Breast epithelium (tissue), 4 donors: ENCODE measurements around the gene RFNG. TPM values are rescaled to one million over a fixed set of nuclear protein-coding genes. Genes with fewer than 3 reads are reported as not detected.

Source experiments
- DNase-seq, 2 donors: peaks; one replicate each; pipeline ENCODE4 v3.0.0-alpha.2; 2019; ENCODE audit warnings: low spot score in 2 of 2
- H3K27ac ChIP-seq, 2 donors: fragments of 200-600 bp; sonication (generic) in 1 of 2; one replicate each; pipeline ENCODE4 v1.5.1; 2016 to 2019; ENCODE audit warnings: mild to moderate bottlenecking in 1 of 2
- H3K27me3 ChIP-seq, 2 donors: fragments of 200-600 bp; sonication (generic) in 1 of 2; one replicate each; pipeline versions ENCODE4 v1.5.1 to v1.6.0; 2017 to 2019; ENCODE audit warnings: control low read depth in 1 of 2, mild to moderate bottlenecking in 1 of 2
- H3K36me3 ChIP-seq: fragments of 200-600 bp; one replicate; pipeline ENCODE4 v1.5.1; 2019
- H3K4me1 ChIP-seq, 2 donors: fragments of 200-600 bp; sonication (generic); one replicate each; pipeline ENCODE4 v1.5.1; 2016 to 2019; ENCODE audit warnings: control low read depth in 1 of 2
- H3K4me3 ChIP-seq, 3 donors: fragments of 200-600 bp; sonication (generic); 1 replicate in 2 of 3; 2 replicates in 1 of 3; pipeline ENCODE4 v1.5.1; 2016 to 2019; ENCODE audit warnings: mild to moderate bottlenecking in 3 of 3, moderate library complexity in 2 of 3
- H3K9me3 ChIP-seq, 2 donors: fragments of 200-600 bp; sonication (generic) in 1 of 2; one replicate each; pipeline ENCODE4 v1.5.1; 2016 to 2019; ENCODE audit warnings: control low read depth in 1 of 2
- POLR2A ChIP-seq: fragments of 450-650 bp; IDR thresholded peaks from one replicate; pipeline ENCODE4 v1.6.1; 2016; ENCODE audit warnings: antibody characterized with exemption, mild to moderate bottlenecking, moderate library complexity
- POLR2AphosphoS5 ChIP-seq, 3 donors: sonication (generic); formaldehyde crosslinking; IDR thresholded peaks; one replicate each; pipeline ENCODE4 v1.6.1; 2017; ENCODE audit warnings: antibody characterized with exemption in 3 of 3
- intact Hi-C: fragments of 100-400 bp; cut with DNase I; formaldehyde crosslinking; loops from one replicate; pipeline ENCODE4 v1.15.1; 2023; ENCODE audit warnings: low total_unique reads
- total RNA-seq, 3 donors: library from RNA; depleted of rRNA; stranded (reverse); fragments of >200 nt; gene quantifications; one replicate each; pipeline ENCODE4 v1.1.0, GENCODE V29; 2016
- TF ChIP-seq, protein P1 (sequence below), 3 donors: fragments of 450-650 bp; IDR thresholded peaks; one replicate each; pipeline ENCODE4 v1.5.1; 2016 to 2017; ENCODE audit warnings: antibody characterized with exemption in 3 of 3, mild to moderate bottlenecking in 3 of 3, moderate library complexity in 3 of 3

Gene RFNG
- total RNA-seq, 3 donors from 2014 or later: 30.5 to 49.4 (median 31.8) TPM

DNA sequence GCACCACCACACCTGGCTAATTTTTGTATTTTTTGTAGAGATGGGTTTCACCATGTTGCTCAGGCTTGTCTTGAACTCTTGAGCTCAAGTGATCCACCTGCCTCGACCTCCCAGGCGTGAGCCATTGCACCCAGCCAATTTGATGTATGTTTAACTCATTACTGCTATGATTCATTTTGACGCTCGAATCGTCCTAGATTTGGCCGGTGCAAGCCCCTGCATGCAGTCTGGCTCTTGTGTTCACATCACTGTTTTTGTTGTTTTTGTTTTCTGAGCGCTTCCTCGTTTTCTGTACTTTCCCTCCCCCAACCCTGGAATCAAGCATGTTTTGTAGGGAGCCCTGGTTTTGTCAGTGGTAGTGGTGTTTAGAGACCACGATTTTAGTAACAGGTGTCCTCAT is 21.8 kb upstream of the RFNG start:
- no peaks in the 10 kb centered on the region for H3K9me3 ChIP-seq
- intact Hi-C loops: no loop called here
- TF ChIP-seq, protein P1, sequence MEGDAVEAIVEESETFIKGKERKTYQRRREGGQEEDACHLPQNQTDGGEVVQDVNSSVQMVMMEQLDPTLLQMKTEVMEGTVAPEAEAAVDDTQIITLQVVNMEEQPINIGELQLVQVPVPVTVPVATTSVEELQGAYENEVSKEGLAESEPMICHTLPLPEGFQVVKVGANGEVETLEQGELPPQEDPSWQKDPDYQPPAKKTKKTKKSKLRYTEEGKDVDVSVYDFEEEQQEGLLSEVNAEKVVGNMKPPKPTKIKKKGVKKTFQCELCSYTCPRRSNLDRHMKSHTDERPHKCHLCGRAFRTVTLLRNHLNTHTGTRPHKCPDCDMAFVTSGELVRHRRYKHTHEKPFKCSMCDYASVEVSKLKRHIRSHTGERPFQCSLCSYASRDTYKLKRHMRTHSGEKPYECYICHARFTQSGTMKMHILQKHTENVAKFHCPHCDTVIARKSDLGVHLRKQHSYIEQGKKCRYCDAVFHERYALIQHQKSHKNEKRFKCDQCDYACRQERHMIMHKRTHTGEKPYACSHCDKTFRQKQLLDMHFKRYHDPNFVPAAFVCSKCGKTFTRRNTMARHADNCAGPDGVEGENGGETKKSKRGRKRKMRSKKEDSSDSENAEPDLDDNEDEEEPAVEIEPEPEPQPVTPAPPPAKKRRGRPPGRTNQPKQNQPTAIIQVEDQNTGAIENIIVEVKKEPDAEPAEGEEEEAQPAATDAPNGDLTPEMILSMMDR (IDR thresholded peaks at IDR 0.05): no peak
- TF ChIP-seq POLR2AphosphoS5 (IDR thresholded peaks at IDR 0.05) (no peak), POLR2A (no peak)
- H3K4me1 ChIP-seq: no peaks in the 10 kb centered on the region
- H3K27ac ChIP-seq: no peak overlapping the region
- no peak overlapping the region for H3K4me3 ChIP-seq
- H3K36me3 ChIP-seq: no peaks in the 10 kb centered on the region
- H3K27me3 ChIP-seq: no peaks in the 10 kb centered on the region
- no peak for DNase-seq

DNA sequence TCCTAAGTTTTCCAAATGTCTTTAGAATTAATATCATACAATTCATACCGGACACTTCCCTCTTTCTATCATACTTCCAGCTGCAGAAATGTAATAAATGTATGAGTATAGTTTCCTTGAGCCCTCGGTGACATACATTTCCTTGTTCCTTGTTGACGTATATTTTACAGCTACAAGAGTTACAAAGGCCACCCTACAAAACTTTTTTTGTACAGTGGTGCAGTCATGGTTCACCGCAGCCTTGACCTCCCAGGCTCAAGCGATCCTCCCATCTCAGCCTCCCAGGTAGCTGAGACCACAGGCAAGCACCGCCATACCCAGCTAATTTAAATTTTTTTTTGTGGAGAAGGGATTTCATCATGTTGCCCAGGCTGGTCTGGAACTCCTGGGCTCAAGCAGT is 21.2 kb upstream of the RFNG start:
- no peak for DNase-seq
- intact Hi-C loops: no loop called here
- TF ChIP-seq, protein P1 (IDR thresholded peaks at IDR 0.05): no peak
- TF ChIP-seq POLR2AphosphoS5 (IDR thresholded peaks at IDR 0.05) (no peak), POLR2A (no peak)

DNA sequence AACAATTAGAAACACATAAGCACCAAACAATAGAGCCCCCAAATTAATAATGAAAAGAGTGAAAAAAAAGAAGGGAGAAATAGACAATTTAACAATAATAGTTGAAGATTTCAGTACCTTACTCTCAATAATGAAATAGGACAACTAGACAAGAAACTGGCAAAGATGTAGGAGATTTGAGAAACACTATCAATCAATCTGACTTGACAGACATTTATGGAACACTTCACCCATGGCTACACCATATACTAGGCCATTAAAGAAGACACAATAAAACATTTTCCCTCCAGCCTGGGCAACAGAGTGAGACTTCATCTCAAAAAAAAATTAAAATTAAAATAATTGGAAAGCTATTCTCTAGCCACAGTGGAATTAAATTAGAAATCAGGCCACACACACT is 19.0 kb upstream of the RFNG start:
- no peaks in the 10 kb centered on the region for H3K27me3 ChIP-seq
- no peaks in the 10 kb centered on the region for H3K36me3 ChIP-seq
- H3K4me3 ChIP-seq: no peak overlapping the region
- intact Hi-C loops: no loop called here
- H3K27ac ChIP-seq: no peak overlapping the region
- no peak for DNase-seq
- H3K4me1 ChIP-seq: no peaks in the 10 kb centered on the region
- TF ChIP-seq, protein P1 (IDR thresholded peaks at IDR 0.05): no peak
- TF ChIP-seq POLR2AphosphoS5 (IDR thresholded peaks at IDR 0.05) (no peak), POLR2A (no peak)
- no peaks in the 10 kb centered on the region for H3K9me3 ChIP-seq

More for the DNA sequence above, 21.2 kb upstream of the RFNG start:
- Histone ChIP-seq H3K36me3 (no peaks in the 10 kb centered on the region), H3K4me1 (no peaks in the 10 kb centered on the region), H3K27me3 (no peaks in the 10 kb centered on the region), H3K4me3 (no peak overlapping the region), H3K27ac (no peak overlapping the region), H3K9me3 (no peaks in the 10 kb centered on the region)

DNA sequence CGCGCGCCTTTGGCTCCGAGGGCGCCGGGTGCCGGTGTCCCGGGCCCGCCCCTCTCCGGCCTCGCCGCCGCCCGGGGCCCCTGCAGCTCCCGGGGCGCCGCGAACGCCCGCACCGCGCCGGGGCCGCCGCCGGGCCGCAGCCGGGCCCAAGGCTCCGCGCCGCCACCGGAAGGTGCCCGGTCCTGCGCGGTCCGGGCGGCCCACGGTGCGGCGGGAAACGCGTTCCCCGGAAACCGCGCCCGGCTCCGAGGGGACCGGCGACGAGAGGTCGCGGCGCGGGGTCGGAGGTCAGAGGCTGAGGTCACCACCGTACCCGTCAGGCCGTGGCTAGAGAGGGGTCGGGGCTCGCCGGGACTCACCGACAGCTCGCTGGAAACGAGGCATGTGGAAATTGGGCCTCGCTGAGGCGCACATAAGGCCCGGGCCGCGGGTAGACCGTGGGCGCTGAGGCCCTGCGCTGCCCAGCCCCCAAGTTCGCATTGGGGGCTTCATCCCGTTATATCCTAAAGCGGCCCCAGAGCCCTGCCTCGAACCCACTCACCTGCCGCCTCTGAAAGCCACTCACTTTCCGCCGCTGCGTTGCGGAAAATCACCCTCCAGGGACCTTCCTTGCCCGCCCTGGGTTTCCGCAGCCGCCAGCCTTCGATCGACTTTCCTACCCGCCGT is 14.2 kb upstream of the RFNG start, which contains the start of gene DUS1L:
TSS of gene DUS1L (minus strand) at position 167 of the 666 bp plus-strand sequence. CDS start 745 bp downstream, outside the sequence.
- H3K27ac ChIP-seq: peak within 1 kb of the TSS; percentile 87 to 97
- peak within 1 kb of the TSS; percentile 87 to 96 (median 90) for H3K4me3 ChIP-seq
- intact Hi-C loops: no loop called here
- H3K9me3 ChIP-seq: no peaks in the 10 kb centered on the region
- peak in 1 of 2 donors; percentile 67 for DNase-seq
- H3K4me1 ChIP-seq: peaks cover 0 to 11% of the 10 kb centered on the region in 2 donors
- H3K27me3 ChIP-seq: no peaks in the 10 kb centered on the region
- H3K36me3 ChIP-seq: no peaks in the 10 kb centered on the region
- TF ChIP-seq, protein P1 (IDR thresholded peaks at IDR 0.05): peak in 1 of 3 donors; percentile 10
- TF ChIP-seq POLR2AphosphoS5 (IDR thresholded peaks at IDR 0.05) (peak; percentile 65 to 86 (median 73)), POLR2A (no peak)

DNA sequence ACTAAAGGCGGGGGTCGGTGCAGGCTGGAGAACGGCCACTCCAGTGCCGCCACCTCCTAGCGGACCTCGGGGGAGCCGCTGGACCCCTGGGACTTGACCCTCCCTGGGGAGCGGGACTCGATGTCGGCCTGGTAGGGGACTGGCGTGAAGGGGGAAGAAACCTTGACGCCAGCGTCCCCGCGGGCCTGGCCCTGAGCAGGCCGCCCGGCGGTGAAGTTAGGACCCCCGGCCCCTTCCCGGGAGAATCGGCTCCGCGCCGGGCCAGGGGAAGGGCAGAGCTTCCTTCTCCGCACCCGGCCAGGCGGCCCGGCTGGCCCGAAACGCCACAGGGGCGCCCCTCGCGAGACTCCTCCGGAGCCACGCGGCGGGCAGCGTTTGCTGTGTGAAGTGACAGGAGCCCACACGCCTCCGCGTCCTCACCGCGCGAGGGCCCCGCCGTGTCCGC is 13.6 kb upstream of the RFNG start:
- TF ChIP-seq, protein P1 (IDR thresholded peaks at IDR 0.05): no peak
- TF ChIP-seq POLR2A (no peak), POLR2AphosphoS5 (IDR thresholded peaks at IDR 0.05) (no peak)
- peaks cover 3% of the 10 kb centered on the region for H3K36me3 ChIP-seq
- DNase-seq: no peak
- no peaks in the 10 kb centered on the region for H3K9me3 ChIP-seq
- H3K27me3 ChIP-seq: no peaks in the 10 kb centered on the region
- H3K4me1 ChIP-seq: peaks cover 0 to 11% of the 10 kb centered on the region in 2 donors
- H3K4me3 ChIP-seq: peak overlapping the region; percentile 87 to 96 (median 90)
- intact Hi-C loops: no loop called here
- peak overlapping the region; percentile 73 to 97 for H3K27ac ChIP-seq
